OCI-LY7 (cell line): Measurements from ENCODE around the gene TAL1. TPM values are rescaled to one million over a fixed set of nuclear protein-coding genes. Genes with fewer than 3 reads are reported as not detected.

Experiments
- BruUV-seq: library from RNA; stranded (reverse); fragments of 400-500 nt; replicated peaks from 2 replicates; lab custom pipeline; 2021; lab: Mats Ljungman, UMichigan
- CTCF ChIA-PET: fragments of 300-600 bp; sonication (Branson Sonifier 250); formaldehyde crosslinking; loops from one replicate; lab custom pipeline; 2022; ENCODE audit warnings: antibody characterized with exemption; ENCODE audit not compliant: unreplicated experiment; lab: Charles Lee
- POLR2A ChIA-PET: fragments of 300-600 bp; sonication (Branson Sonifier 250); formaldehyde crosslinking; loops from one replicate; lab custom pipeline; 2022; ENCODE audit warnings: antibody characterized with exemption; lab: Charles Lee
- DNase-seq: peaks from one replicate; pipeline ENCODE4 v3.0.0-alpha.2; 2015; ENCODE audit warnings: low spot score
- H2AFZ ChIP-seq: fragments of 200-600 bp; sonication (generic), shearing (Covaris generic); 2 replicates; pipeline ENCODE4 v1.6.1; 2014; ENCODE audit warnings: mild to moderate bottlenecking, antibody characterized with exemption, low read length, moderate library complexity
- H3K27ac ChIP-seq: fragments of 200-600 bp; sonication (generic); 2 replicates; pipeline ENCODE4 v1.5.1; 2014; ENCODE audit warnings: mixed run types, low read depth, mild to moderate bottlenecking, moderate library complexity, low read length, inconsistent platforms; ENCODE audit not compliant: poor library complexity, severe bottlenecking
- H3K36me3 ChIP-seq: fragments of 200-600 bp; sonication (generic); 2 replicates; pipeline ENCODE4 v1.6.1; 2014; ENCODE audit warnings: mild to moderate bottlenecking, antibody characterized with exemption, low read length, moderate library complexity, mixed read lengths; ENCODE audit not compliant: insufficient read depth
- H3K4me1 ChIP-seq: fragments of 200-600 bp; sonication (generic); 2 replicates; pipeline ENCODE4 v1.5.1; 2014; ENCODE audit warnings: mild to moderate bottlenecking, low read length; ENCODE audit not compliant: insufficient read depth, poor library complexity, severe bottlenecking
- H3K4me2 ChIP-seq: fragments of 200-600 bp; sonication (generic); 2 replicates; pipeline ENCODE4 v1.6.1; 2014; ENCODE audit warnings: mild to moderate bottlenecking, low read length
- H3K4me3 ChIP-seq: fragments of 200-600 bp; sonication (generic); 2 replicates; pipeline ENCODE4 v1.5.1; 2014; ENCODE audit warnings: mild to moderate bottlenecking, low read depth, low read length; ENCODE audit not compliant: poor library complexity, severe bottlenecking
- H3K79me2 ChIP-seq: fragments of 200-600 bp; sonication (generic); 2 replicates; pipeline ENCODE4 v1.6.1; 2016; ENCODE audit warnings: low read depth, mild to moderate bottlenecking, low read length, moderate library complexity, mixed read lengths; ENCODE audit not compliant: insufficient read depth
- H3K9me2 ChIP-seq: fragments of 200-600 bp; sonication (generic); 2 replicates; pipeline ENCODE4 v1.6.1; 2016; ENCODE audit warnings: mild to moderate bottlenecking, low read length, mixed read lengths; ENCODE audit not compliant: insufficient read depth
- H3K9me3 ChIP-seq: fragments of 200-600 bp; sonication (generic); 2 replicates; pipeline ENCODE4 v1.6.1; 2014; ENCODE audit warnings: mild to moderate bottlenecking, mixed run types, low read length, mixed read lengths
- H4K20me1 ChIP-seq: fragments of 200-600 bp; sonication (generic); 2 replicates; pipeline ENCODE4 v1.6.1; 2014; ENCODE audit warnings: mild to moderate bottlenecking, antibody characterized with exemption, low read length, moderate library complexity, mixed read lengths; ENCODE audit not compliant: insufficient read depth
- CTCF ChIP-seq: fragments of 200-600 bp; sonication (generic); conservative IDR thresholded peaks from 2 replicates; pipeline ENCODE4 v1.5.1; 2014; ENCODE audit warnings: mild to moderate bottlenecking, antibody characterized with exemption, low read length, moderate library complexity, mixed read lengths
- EZH2phosphoT487 ChIP-seq: fragments of 200-600 bp; sonication (generic); IDR thresholded peaks from 2 replicates; pipeline ENCODE4 v1.6.1; 2018; ENCODE audit warnings: low read depth, borderline replicate concordance, mild to moderate bottlenecking, mixed run types, antibody characterized with exemption, low read length, moderate library complexity, mixed read lengths
- intact Hi-C: fragments of 100-400 bp; cut with micrococcal nuclease; formaldehyde crosslinking; loops from one replicate; pipeline ENCODE4 v1.10.0; 2022; ENCODE audit not compliant: unreplicated experiment
- total RNA-seq, 2 experiments: library from RNA; depleted of rRNA in 1 of 2; stranded (reverse); fragments of >200 nt in 1 of 2; shearing (Covaris generic) in 1 of 2; gene quantifications; 2 replicates each; pipeline ENCODE4 v1.2.3, GENCODE V29; 2014 to 2022

TAL1 gene
- total RNA-seq, 2 experiments from 2014 or later = not detected

- H3K4me1 ChIP-seq = no peaks in the 10 kb centered on the region
- DNase-seq = no peak
- H3K36me3 ChIP-seq = no peaks in the 10 kb centered on the region
- ChIA-PET CTCF (no interaction called here), POLR2A (interaction anchor here (0.6 kb wide), 1 partner anchor 57 kb away, joined by 3 read pairs; no protein-coding TSS in a partner anchor)
- no peak overlapping the region for H3K4me2 ChIP-seq
- BruUV-seq = no TSS peak
- intact Hi-C loops = no loop called here
- no peak overlapping the region for H3K27ac ChIP-seq
- no peak overlapping the region for H2AFZ ChIP-seq
- no peaks in the 10 kb centered on the region for H3K9me3 ChIP-seq
- TF ChIP-seq EZH2phosphoT487 (no peak), CTCF (no peak)
- H3K9me2 ChIP-seq = no peaks in the 10 kb centered on the region
- H3K79me2 ChIP-seq = no peaks in the 10 kb centered on the region
- H4K20me1 ChIP-seq = no peaks in the 10 kb centered on the region
- no peak overlapping the region for H3K4me3 ChIP-seq
These were observed 9.4 kb upstream of the TAL1 start for GRCh38 chr1:47241114-47242113.

GRCh38 chr1:47238935-47239592 is 7.0 kb upstream of the TAL1 start:
- TF ChIP-seq EZH2phosphoT487 (no peak), CTCF (no peak)
- Histone ChIP-seq H3K4me2 (no peak overlapping the region), H3K9me2 (no peaks in the 10 kb centered on the region), H2AFZ (no peak overlapping the region), H4K20me1 (no peaks in the 10 kb centered on the region), H3K27ac (no peak overlapping the region), H3K9me3 (no peaks in the 10 kb centered on the region), H3K79me2 (no peaks in the 10 kb centered on the region), H3K4me1 (peaks cover 6% of the 10 kb centered on the region), H3K4me3 (no peak overlapping the region), H3K36me3 (no peaks in the 10 kb centered on the region)
- POLR2A ChIA-PET = interaction anchor here (0.7 kb wide), 1 partner anchor 56 kb away, joined by 3 read pairs; no protein-coding TSS in a partner anchor
- DNase-seq = no peak
- CTCF ChIA-PET = no interaction called here
- BruUV-seq = no TSS peak
- intact Hi-C loops = no loop called here
